Measurements from ENCODE around the gene MAPRE3.

MAPRE3 gene

GRCh38 chr2:27049422-27050280 lies 79.2 kb downstream of the MAPRE3 start:
- DNase-seq = peak; percentile 69

DNA sequence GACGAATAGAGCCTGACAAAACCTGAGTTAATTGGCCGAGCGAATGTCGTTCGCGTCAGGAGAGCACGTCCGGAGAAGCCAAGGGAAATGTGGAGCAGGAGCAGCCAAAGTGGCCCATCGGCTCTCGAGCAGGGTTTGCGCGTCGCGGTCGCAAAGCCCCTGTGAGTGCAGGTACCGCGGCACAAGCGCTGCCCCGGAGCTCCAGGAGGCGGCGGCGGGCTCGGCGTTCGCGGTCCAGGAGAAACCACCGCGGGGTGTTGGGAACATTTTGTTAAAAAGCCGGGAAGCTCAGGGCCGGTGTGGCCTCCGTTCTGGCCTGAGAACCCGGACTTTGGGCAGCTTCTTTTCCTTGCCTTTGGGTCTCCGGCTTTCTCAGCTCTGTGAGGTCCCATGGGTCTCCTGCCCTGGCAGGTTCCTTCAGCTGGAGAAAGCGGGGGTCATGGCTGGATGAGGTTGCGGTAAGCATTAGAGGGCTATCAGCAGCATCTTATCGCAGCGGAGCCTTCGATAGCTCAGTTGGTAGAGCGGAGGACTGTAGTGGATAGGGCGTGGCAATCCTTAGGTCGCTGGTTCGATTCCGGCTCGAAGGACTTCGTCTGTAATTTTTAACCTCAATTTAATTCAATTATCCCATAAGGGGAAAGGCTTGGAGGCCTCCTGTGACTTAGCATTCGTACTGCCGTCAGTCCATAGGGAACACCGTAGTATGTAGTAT lies 80.0 kb downstream of the MAPRE3 start:
- peak; percentile 94 for DNase-seq

- peak; percentile 98 for DNase-seq
Measured at GRCh38 chr2:27050996-27051901, 80.8 kb downstream of the MAPRE3 start, which contains the start of gene AGBL5. AGBL5 (plus strand) TSS chr2:27051668; CDS start chr2:27052959, 1,291 bp downstream.

DNA sequence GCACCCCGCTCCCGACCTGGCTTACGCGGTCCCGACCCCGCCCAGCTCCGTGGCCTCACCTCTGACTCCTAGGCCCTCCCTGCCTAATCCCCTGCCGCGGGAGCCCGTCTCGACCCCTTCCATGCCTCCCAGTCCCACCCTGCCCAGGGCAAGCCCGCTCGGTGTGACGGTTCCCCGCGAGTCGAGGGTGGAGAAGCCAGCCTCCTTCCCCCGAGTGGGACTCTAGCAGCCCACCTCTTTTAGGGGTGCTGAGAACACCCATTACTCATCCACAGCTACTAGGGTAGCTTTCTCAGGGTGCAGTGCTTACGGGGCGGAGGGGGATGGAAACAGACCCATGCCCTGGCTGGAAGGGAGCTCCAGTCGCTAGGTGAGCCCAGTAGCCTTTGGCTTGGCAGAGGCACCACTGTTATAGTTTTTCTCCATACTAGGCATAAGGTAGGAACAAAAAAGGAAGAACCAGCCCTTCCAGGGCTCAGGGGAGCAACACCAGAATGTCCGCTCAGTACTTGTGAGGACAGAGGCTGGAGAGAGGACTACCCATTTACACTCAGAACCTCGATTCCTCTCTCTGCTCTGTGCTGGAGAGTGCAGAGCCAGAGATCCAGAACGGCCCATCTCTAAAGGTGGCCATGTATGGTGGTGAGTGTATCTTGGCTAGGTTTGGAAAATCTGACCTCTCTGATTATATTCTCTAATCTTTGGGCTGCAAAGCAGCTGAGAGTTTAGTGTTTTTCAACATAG lies 81.6 kb downstream of the MAPRE3 start:
- peak; percentile 34 for DNase-seq

DNA sequence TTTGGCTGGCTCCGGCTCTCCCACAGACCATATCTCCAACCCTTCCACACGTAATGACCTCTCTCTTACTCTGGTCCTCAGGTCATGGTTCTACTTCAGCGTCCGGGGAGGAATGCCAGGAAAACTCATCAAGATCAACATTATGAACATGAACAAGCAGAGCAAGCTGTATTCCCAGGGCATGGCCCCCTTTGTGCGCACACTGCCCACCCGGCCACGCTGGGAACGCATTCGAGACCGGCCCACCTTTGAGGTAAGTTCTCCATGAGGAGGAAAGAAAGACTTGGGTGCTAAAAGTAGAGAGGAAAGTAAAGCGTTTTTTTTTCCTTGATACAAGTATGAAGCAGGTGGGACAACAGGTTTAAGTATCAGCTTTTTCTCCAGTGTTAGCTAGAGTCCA lies 82.9 kb downstream of the MAPRE3 start:
- no peak for DNase-seq

DNA sequence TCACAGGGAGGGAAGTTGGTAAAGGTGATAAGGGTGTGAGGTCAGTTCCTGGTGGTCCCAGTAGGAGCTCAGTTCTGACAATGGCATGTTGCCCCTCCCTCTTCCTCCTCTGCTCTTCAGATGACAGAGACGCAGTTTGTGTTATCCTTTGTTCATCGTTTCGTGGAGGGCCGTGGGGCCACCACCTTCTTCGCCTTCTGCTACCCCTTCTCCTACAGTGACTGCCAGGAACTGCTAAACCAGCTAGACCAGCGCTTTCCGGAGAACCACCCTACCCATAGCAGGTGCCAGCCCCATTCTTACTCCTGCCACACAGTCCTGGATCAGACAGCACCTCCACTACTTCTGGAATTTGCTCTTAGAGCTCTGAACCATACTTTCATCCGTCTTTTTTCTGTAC lies 83.3 kb downstream of the MAPRE3 start:
- DNase-seq = no peak

- DNase-seq = no peak
Measured at GRCh38 chr2:27054721-27055120, 84.3 kb downstream of the MAPRE3 start.

DNA sequence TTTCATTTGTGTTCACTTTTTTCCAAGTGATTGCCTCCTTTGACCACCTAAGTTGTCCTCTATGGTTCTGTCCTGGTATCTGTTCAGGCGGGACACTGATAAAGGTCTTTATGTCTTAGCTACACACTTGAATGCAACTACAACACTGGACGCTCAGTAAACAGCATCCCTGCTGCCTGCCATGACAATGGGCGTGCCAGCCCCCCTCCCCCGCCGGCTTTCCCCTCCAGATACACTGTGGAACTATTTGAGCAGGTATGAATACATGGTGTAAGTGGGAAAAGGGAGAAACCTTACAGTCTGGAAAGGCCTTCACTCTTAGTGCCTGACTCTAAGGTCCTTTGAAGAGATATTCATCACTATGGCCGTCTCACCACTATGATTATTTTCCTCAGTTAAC lies 86.7 kb downstream of the MAPRE3 start:
- no peak for DNase-seq

DNA sequence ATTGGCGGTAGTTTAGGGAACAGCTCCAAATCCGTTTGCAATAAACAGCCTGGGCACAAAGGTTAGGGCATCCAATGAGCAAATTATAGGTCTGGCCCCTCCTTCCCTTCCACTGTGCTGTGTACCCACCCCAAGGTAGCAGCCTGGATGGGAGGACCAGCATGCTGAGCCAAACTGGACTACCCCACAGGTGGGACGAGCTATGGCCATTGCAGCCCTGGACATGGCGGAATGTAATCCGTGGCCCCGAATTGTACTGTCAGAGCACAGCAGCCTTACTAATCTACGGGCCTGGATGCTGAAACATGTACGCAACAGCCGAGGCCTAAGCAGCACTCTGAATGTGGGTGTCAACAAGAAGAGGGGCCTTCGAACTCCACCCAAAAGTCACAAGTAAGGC lies 87.8 kb downstream of the MAPRE3 start:
- no peak for DNase-seq

DNA sequence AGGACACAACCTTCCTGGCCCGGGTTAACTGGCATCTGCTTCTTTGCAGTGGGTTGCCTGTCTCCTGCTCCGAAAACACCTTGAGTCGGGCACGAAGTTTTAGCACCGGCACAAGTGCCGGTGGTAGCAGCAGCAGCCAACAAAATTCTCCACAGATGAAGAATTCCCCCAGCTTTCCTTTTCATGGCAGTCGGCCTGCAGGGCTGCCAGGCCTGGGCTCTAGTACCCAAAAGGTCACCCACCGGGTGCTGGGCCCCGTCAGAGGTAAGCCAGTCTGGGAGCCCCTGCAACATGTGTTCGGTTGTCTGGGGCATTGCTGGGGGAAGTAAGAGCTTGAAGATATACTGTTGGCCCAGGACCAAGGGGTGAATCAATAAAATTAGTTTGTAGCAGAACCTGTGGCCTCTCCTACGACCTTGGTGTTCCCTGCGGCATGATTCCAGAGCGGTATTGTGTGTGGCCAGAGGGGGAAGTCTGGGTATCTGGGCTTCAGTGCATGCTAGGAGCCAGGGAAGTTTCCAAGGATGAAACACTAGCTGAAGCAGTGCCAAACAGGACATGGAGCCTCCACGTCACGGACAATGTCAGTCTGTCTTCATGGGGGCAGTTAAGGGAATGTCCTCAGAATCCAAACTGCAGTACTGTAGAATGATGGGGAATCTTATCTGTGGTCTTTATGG lies 88.8 kb downstream of the MAPRE3 start:
- DNase-seq = no peak

GRCh38 chr2:27060323-27060722 lies 89.9 kb downstream of the MAPRE3 start:
- no peak for DNase-seq

DNA sequence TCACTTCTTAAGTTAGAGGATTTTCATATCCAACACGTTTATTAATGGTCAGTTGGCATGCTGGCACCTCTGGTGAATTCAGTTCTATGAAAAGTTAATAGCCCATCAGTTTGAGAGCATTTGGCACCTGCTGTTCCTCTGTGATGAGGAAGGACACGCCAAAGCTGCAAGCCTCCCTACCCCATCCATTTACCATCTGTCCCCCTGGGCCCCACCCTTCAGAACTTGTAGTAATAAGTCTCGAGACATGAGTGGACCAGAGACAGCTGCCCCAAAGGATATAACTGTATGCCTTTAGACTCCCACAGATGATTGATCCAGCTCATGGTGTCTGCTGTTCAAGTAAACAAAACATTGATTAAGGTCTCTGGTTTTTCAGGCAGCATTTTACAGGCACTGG lies 94.7 kb downstream of the MAPRE3 start:
- DNase-seq = no peak

DNA sequence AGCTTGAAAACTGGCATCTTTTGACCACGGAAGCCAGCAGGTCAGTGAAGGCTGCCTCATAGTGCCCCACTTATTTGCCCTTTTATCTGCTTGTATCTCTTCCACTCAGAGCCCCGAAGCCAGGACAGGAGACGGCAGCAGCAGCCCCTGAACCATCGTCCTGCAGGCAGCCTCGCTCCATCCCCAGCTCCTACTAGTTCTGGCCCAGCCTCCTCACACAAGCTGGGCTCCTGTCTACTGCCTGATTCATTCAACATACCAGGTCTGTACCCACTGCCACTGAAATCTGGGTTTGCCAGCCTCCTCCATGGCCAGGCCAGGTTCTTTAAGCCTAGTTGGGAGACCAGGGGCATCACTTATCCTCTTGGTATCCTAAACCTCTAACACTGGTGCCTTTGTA lies 96.9 kb downstream of the MAPRE3 start:
- DNase-seq = no peak

DNA sequence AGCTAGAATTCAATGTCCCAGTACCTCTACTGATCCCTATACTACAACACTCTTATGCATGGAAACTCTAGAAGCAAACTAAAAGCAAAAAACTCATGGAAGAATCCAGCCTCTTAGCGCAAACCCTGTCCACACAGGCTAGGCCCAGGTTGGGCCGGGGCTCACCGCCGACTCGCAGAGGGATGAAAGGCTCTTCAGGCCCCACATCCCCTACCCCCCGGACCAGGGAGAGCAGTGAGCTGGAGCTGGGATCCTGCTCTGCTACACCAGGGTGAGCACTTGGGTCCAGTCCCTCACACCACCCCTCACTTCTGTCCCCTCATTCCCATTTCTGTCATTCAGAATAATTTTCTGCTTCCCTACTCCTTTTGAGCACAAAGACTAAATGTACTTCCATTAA lies 99.0 kb downstream of the MAPRE3 start:
- no peak for DNase-seq

GRCh38 chr2:27069961-27070618 lies 99.7 kb downstream of the MAPRE3 start:
- DNase-seq = no peak

DNA sequence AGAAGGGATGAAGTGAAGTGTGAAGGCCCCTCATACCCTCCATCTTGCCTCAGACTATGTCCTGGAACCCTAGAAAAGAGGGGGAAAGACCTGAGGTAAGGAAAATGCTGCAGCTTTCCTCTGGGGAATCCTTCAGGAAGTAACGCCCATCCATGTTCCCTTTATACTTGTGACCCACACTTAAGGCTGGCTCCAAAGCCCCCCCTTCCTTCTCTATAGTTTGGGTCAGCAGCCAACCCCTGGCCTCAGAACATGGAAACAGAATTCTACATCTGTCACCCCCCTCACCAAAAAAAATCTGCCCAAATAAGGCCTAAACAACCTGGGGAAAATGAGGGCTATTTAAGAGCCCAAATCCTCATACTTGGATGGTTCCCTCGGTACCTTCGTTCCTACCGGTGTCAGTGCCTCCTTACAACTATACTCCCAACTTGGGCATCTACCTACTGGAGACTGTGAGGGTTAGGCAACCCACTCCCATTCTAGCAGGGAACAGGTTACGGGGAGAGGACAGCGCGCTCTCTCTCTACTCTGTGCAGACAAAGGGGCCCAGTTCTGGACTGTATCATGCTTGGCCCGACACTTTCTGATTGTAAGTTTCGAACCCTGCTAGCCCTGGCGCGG lies 100.3 kb downstream of the MAPRE3 start:
- DNase-seq = no peak

GRCh38 chr2:27071277-27071989 lies 101.0 kb downstream of the MAPRE3 start, which contains the start of gene OST4:
OST4 (minus strand) TSS chr2:27071654.
- DNase-seq = peak; percentile 94

DNA sequence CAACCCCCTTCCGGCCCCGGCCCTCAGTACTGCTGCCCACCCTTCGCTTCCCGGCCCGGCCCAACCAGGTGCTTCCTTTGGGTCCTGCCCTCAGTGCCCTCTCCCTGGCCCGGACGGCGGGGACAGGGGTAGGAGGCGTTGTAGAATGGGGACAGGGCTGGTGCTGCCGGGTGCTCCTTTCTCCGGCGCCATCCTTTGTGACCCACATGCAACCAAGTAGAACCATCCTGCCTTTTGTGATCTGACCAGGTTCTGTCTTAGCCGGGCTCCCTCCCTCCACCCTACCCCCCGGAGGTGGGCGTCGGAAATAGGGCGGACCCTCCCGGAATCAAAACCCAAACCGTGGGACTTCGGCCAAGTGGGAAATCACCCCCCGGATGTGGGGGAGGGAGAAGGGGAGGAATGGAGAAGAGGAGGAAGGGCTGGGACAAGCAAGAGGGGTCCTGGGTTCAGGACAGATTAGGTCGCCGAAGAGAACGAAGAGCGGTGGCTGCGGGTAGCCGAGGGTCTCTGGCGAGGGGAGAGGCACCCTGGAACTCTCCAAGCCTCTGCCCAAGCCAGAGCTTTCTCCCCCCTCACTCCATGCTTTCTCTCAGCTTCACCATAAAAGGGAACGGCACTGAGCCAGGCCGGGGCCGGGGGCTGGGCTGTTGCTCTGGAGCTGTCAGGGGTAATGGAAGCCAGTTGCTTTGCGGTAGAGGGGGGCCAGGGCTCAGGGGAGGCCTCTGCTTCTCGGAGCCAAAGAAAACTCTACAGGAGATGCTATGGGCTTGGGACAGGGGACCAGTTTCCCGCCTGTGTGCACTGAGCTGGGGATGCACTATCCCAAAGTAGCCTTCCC lies 101.8 kb downstream of the MAPRE3 start:
- DNase-seq = peak; percentile 31

- no peak for DNase-seq
Measured at GRCh38 chr2:27072920-27073319, 102.5 kb downstream of the MAPRE3 start.
